NB4 (cell line): ENCODE results near the gene GLIPR1L2.

ENCODE experiments used
- POLR2A ChIP-seq: IDR thresholded peaks from 2 replicates; pipeline ENCODE4 v1.6.1; 2011; ENCODE audit warnings: mild to moderate bottlenecking; ENCODE audit not compliant: insufficient read length; ENCODE audit errors: extremely low read depth
- TF ChIP-seq, protein P1 (sequence below): IDR thresholded peaks from one replicate; pipeline ENCODE4 v1.5.1; 2012; ENCODE audit warnings: low read depth, low read length
- TF ChIP-seq, protein P2 (sequence below): IDR thresholded peaks from 2 replicates; pipeline ENCODE4 v1.6.1; 2011; ENCODE audit warnings: low read depth, low read length

- TF ChIP-seq, protein P1, sequence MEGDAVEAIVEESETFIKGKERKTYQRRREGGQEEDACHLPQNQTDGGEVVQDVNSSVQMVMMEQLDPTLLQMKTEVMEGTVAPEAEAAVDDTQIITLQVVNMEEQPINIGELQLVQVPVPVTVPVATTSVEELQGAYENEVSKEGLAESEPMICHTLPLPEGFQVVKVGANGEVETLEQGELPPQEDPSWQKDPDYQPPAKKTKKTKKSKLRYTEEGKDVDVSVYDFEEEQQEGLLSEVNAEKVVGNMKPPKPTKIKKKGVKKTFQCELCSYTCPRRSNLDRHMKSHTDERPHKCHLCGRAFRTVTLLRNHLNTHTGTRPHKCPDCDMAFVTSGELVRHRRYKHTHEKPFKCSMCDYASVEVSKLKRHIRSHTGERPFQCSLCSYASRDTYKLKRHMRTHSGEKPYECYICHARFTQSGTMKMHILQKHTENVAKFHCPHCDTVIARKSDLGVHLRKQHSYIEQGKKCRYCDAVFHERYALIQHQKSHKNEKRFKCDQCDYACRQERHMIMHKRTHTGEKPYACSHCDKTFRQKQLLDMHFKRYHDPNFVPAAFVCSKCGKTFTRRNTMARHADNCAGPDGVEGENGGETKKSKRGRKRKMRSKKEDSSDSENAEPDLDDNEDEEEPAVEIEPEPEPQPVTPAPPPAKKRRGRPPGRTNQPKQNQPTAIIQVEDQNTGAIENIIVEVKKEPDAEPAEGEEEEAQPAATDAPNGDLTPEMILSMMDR: no peak
- TF ChIP-seq POLR2A: no peak
- TF ChIP-seq, protein P2, sequence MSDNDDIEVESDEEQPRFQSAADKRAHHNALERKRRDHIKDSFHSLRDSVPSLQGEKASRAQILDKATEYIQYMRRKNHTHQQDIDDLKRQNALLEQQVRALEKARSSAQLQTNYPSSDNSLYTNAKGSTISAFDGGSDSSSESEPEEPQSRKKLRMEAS: no peak
Observed at GRCh38 chr12:75419841-75420240, 29.0 kb downstream of the GLIPR1L2 start.
